ENCODE results near the gene ADH7.
"Not testable (repeated sequence)": the region's sequence is repeated elsewhere in the genome, so short reads cannot be mapped to it uniquely, and the experiment has no call there.

The ADH7 gene

GRCh38 chr4:99379571-99379970, 55.6 kb downstream of the ADH7 start:
- DNase-seq (ENCODE audit: low read depth in 2 of 2) = no peak

DNA sequence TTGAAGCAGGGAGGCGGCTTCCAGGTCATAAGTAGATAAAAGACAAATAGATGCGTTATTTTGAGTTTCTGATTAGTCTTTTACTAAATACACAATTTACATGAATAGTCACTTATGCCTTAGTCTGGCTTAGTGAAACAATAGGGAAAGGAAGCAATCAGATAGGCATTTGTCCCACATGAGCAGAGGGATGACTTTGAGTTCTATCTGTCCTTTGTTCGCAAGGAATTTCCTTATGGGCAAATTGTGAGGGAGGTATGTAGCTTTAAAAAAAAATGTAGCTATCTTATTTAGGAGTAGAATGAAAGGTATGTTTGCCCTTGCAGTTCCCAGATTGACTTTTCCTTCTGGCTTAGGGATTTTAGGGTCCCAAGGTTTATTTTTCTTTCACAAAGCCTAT, 56.3 kb downstream of the ADH7 start:
- DNase-seq (ENCODE audit: low read depth in 2 of 2) = no peak

DNA sequence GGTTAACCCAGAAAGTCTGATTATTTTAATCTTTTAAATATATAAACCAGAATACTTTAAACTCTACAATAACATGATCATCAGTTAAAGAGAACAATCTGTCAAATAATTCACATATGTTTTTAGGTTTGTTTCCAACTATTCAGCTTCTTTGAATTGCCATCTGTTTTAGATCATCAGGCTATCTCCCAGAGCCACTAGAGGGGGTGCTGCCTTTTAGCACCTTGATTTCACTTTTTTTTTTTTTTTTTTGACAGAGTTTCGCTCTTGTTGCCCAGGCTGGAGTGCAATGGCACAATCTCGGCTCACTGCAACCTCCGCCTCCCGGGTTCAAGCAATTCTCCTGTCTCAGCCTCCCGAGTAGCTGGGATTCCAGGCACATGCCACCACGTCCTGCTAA, 57.8 kb downstream of the ADH7 start:
- DNase-seq (ENCODE audit: low read depth in 2 of 2) = not testable (repeated sequence)

DNA sequence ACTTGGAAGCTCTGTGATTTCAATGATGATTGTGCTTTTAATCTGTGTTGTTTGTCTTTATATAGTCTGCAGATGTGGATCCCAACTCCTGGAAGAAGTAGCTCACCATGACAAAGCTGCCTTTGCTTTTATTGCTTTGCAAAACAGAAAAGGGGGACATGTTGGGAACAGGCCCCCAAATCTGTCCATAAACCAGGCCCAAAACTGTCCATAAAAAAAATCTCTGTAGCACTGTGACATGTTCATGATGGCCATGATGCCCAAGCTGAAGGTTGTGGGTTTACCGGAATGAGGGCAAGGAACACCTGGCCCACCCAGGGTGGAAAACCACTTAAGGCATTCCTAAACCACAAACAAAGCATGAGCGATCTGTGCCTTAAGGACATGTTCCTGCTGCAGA, 62.7 kb downstream of the ADH7 start:
- DNase-seq (ENCODE audit: low read depth in 2 of 2) = not testable (repeated sequence)

DNA sequence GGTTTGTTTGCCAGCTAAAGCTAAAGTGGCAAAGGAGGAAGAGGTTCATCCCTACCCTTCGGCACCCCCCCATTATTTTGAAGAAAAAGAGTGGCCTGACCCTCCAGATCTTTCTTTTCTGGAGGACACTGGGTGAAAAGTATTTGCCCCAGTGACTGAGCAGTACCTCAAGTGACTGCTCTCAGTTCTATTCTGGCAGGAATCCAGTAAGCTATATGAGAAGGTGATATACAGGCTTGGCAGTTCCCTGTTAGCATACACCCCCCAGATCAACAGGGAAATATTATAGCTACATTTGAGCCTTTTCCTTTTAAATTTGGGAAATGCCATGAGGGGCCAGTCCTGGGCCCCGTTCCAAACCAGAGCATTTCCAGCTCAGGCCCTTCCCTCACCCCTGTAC, 67.3 kb downstream of the ADH7 start:
- not testable (repeated sequence) for DNase-seq (ENCODE audit: low read depth in 2 of 2)

- no peak for DNase-seq (ENCODE audit: low read depth in 2 of 2)
Measured at GRCh38 chr4:99366491-99366890, 68.7 kb downstream of the ADH7 start.

DNA sequence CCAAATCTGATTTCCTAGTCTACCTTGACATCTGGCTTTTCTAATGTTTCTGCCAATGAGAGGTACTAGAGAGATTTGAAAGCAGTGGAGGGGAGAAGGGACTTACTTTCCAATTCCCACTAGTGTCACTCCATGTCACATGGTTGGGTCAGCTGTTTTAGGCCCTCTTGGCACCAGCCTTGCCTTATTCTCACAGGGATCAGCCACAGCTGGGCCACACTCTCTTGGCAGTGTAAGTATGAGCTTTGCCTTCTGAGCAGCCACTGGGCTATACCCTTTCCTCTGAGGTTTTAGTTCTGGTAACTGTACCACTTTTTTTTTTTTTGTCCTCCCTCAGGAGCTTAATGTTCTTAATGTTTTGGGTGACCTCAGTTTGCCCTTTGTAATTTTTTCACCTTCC, 72.4 kb downstream of the ADH7 start:
- no peak for DNase-seq (ENCODE audit: low read depth in 2 of 2)

Data from activated CD8-positive, alpha-beta memory T cell treated with anti-CD3 and anti-CD28 coated beads for 4 hours (primary cell).